Measurements from ENCODE around the gene CORO1C. TPM values are rescaled to one million over a fixed set of nuclear protein-coding genes. Genes with fewer than 3 reads are reported as not detected.

Gene CORO1C
- total RNA-seq, 4 donors from 2014 or later: 221 to 441 (median 315) TPM

DNA sequence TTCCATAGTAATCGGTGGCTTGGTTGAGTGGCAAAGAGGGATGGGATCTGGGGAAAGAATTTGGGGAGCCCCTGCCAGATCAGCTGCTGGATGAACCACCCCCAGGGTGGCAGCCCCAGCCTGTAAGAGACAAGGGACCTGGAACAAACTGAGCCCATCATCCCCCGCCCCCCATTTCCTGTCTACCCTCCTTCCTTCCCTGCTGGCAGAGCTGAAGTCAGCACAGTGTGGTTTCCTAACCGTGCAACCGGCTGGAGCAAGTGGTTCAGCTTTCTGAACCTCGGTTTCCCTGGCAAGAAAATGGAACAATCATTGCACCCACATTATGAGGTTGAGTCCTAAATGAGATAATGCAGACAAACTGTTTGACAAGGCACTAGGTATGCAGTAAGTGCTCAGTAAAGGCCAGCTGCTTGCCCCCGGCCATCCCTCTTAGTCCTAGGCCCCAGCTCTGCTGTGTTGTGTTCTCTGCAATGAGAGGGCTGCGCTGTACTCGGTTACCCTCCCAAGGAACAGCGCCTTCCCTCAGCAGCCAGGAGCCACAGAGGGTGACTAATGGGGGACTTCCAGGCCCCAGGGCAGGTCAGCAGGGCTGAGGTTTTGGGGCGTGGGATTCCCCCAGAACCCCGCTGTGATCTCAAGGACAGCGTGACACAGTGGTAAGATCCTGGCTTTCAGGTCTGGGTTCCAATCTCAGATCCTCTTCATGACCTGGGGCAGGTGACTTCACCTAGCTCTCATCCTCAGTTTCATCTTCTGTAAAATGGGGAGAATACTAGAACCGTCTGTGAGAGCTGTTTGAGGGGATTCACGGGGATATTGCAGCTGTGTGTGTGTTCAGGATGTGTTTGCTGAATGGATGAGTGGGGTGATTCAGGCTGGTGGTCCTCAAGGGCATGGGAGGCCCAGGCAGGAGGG is 114.1 kb downstream of the CORO1C start:
- peaks cover 0 to 4% (median 0%) of the 10 kb centered on the region in 4 donors for H3K9me3 ChIP-seq
- intact Hi-C loops (cut with DNase I): loop anchor here (5.0 kb wide), 1 partner anchor 335 kb away; no protein-coding TSS in a partner anchor
- TF ChIP-seq, protein P1, sequence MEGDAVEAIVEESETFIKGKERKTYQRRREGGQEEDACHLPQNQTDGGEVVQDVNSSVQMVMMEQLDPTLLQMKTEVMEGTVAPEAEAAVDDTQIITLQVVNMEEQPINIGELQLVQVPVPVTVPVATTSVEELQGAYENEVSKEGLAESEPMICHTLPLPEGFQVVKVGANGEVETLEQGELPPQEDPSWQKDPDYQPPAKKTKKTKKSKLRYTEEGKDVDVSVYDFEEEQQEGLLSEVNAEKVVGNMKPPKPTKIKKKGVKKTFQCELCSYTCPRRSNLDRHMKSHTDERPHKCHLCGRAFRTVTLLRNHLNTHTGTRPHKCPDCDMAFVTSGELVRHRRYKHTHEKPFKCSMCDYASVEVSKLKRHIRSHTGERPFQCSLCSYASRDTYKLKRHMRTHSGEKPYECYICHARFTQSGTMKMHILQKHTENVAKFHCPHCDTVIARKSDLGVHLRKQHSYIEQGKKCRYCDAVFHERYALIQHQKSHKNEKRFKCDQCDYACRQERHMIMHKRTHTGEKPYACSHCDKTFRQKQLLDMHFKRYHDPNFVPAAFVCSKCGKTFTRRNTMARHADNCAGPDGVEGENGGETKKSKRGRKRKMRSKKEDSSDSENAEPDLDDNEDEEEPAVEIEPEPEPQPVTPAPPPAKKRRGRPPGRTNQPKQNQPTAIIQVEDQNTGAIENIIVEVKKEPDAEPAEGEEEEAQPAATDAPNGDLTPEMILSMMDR (IDR thresholded peaks at IDR 0.05): no peak
- TF ChIP-seq POLR2A (IDR thresholded peaks at IDR 0.05; ENCODE audit: low read depth) (no peak), POLR2AphosphoS5 (IDR thresholded peaks at IDR 0.05) (no peak), EP300 (IDR thresholded peaks at IDR 0.05) (no peak)
- no peak overlapping the region for H3K4me3 ChIP-seq
- no peaks in the 10 kb centered on the region for H3K27me3 ChIP-seq
- DNase-seq (ENCODE audit: extremely low spot score): no peak
- H3K36me3 ChIP-seq: no peaks in the 10 kb centered on the region
- 84% methylated on average over 12 of the region's 14 CpGs for WGBS
- H3K4me1 ChIP-seq: peaks cover 8 to 26% (median 11%) of the 10 kb centered on the region in 4 donors
- no peak overlapping the region for H3K27ac ChIP-seq (replicated peaks in 1 of 4)

DNA sequence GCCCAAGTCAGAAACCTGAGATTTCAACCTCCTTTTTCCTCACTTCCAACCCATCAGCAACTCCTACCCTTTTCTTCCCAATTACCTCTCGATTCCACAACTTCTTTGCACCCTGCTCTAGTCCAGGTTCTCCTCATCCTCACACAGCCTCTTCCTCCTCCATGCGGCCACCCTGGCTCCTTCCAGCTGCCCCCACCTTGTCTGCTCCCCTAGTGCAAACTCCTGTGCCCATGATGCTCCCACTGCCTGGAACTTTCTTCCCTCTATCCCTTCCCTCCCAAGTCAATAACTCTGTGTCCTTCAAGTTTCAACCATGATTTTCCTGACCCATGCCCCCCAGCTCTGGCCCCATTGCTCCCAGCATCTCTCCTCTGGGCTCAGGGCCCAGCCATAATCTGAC is 115.0 kb downstream of the CORO1C start:
- H3K36me3 ChIP-seq: no peaks in the 10 kb centered on the region
- TF ChIP-seq POLR2AphosphoS5 (IDR thresholded peaks at IDR 0.05): no peak
- TF ChIP-seq, protein P1 (IDR thresholded peaks at IDR 0.05): no peak
- no peak for TF ChIP-seq EP300 (IDR thresholded peaks at IDR 0.05)
- TF ChIP-seq POLR2A (IDR thresholded peaks at IDR 0.05; ENCODE audit: low read depth): no peak
- DNase-seq (ENCODE audit: extremely low spot score): no peak
- peaks cover 4 to 26% (median 10%) of the 10 kb centered on the region in 4 donors for H3K4me1 ChIP-seq
- no peak overlapping the region for H3K4me3 ChIP-seq
- intact Hi-C loops (cut with DNase I): loop anchor here (5.0 kb wide), 1 partner anchor 336 kb away; no protein-coding TSS in a partner anchor
- 96% methylated on average over 2 of the region's 2 CpGs for WGBS
- H3K27me3 ChIP-seq: no peaks in the 10 kb centered on the region
- H3K9me3 ChIP-seq: peaks cover 0 to 4% (median 0%) of the 10 kb centered on the region in 4 donors
- no peak overlapping the region for H3K27ac ChIP-seq (replicated peaks in 1 of 4)

DNA sequence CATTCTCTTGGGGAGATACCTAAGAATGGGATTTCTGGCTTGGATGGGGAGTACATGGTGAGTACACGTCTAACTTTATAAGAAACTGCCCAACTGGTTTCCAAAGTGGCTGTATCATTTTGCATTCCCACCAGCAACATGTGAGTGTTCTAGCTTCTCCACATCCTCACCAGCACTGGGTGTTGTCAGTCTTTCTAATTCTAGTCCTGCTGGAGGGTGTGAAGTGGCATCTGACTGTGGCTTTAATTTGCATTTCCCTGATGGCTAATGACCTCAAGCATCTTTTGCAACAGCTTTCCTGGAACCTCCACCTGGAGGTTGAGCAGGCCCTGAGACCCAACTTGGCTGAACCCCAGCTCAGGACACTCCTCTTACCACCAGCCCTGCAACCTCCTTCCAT is 115.4 kb downstream of the CORO1C start:
- no peak overlapping the region for H3K27ac ChIP-seq (replicated peaks in 1 of 4)
- peaks cover 0 to 4% (median 0%) of the 10 kb centered on the region in 4 donors for H3K9me3 ChIP-seq
- TF ChIP-seq POLR2A (IDR thresholded peaks at IDR 0.05; ENCODE audit: low read depth) (no peak), EP300 (IDR thresholded peaks at IDR 0.05) (no peak), POLR2AphosphoS5 (IDR thresholded peaks at IDR 0.05) (no peak)
- TF ChIP-seq, protein P1 (IDR thresholded peaks at IDR 0.05): no peak
- peaks cover 4 to 26% (median 10%) of the 10 kb centered on the region in 4 donors for H3K4me1 ChIP-seq
- no peak overlapping the region for H3K4me3 ChIP-seq
- no peaks in the 10 kb centered on the region for H3K36me3 ChIP-seq
- H3K27me3 ChIP-seq: no peaks in the 10 kb centered on the region
- no peak for DNase-seq (ENCODE audit: extremely low spot score)
- intact Hi-C loops (cut with DNase I): loop anchor here (5.0 kb wide), 1 partner anchor 336 kb away; no protein-coding TSS in a partner anchor
- WGBS: 77% methylated on average over 1 of the region's 1 CpG

DNA sequence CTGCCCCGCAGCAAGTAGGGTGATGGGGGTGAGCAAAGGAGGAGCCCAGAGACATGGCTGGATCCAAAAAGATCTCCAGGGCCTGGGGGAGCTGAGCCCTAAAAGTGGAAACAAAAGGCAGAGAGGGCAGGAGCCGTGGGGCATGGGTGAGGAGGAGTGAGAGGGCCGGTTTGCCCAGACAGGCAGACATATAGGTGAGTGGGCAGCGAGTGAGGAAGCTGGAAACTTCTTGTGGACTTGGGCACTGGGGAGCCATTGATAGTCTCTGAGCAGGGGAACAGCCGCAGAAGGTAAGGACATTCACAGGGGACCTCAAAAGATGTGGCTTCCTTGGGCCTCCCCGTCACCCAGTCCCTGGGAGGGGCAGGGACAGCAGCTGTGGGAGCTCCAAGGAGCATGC is 116.7 kb downstream of the CORO1C start:
- H3K27me3 ChIP-seq: no peaks in the 10 kb centered on the region
- WGBS: 89% methylated on average over 6 of the region's 6 CpGs
- H3K4me1 ChIP-seq: peaks cover 6 to 33% (median 19%) of the 10 kb centered on the region in 4 donors
- DNase-seq (ENCODE audit: extremely low spot score): no peak
- no peaks in the 10 kb centered on the region for H3K36me3 ChIP-seq
- H3K4me3 ChIP-seq: no peak overlapping the region
- TF ChIP-seq, protein P1 (IDR thresholded peaks at IDR 0.05): no peak
- TF ChIP-seq POLR2AphosphoS5 (IDR thresholded peaks at IDR 0.05) (no peak), EP300 (IDR thresholded peaks at IDR 0.05) (no peak), POLR2A (IDR thresholded peaks at IDR 0.05; ENCODE audit: low read depth) (no peak)
- intact Hi-C loops (cut with DNase I): loop anchor here (5.0 kb wide), 1 partner anchor 338 kb away; no protein-coding TSS in a partner anchor
- no peak overlapping the region for H3K27ac ChIP-seq (replicated peaks in 1 of 4)
- peaks cover 0 to 4% (median 0%) of the 10 kb centered on the region in 4 donors for H3K9me3 ChIP-seq
